GM08714 (cell line): ENCODE results near the gene DEFB125.
"Not testable (repeated sequence)": the region's sequence is repeated elsewhere in the genome, so short reads cannot be mapped to it uniquely, and the experiment has no call there.

ENCODE experiments used
- H3K4me3 ChIP-seq: fragments of 200-500 bp; sonication (Bioruptor generic); 2 replicates; pipeline ENCODE4 v1.5.1; 2014; ENCODE audit warnings: mild to moderate bottlenecking, low read length, inconsistent platforms
- ZNF274 ChIP-seq: IDR thresholded peaks from 2 replicates; pipeline ENCODE4 v1.6.1; 2012; ENCODE audit warnings: mild to moderate bottlenecking, low read depth, low read length

The DEFB125 gene

GRCh38 chr20:103456-103855, 16.0 kb downstream of the DEFB125 start:
- H3K4me3 ChIP-seq, result no peak overlapping the region
- no peak for TF ChIP-seq ZNF274

- H3K4me3 ChIP-seq, result no peak overlapping the region
- TF ChIP-seq ZNF274, result no peak
These were observed 24.9 kb downstream of the DEFB125 start for GRCh38 chr20:112396-112795.

GRCh38 chr20:117518-117917, 30.0 kb downstream of the DEFB125 start:
- H3K4me3 ChIP-seq, result no peak overlapping the region
- TF ChIP-seq ZNF274, result no peak

- H3K4me3 ChIP-seq, result not testable (repeated sequence)
These were observed 42.4 kb downstream of the DEFB125 start for GRCh38 chr20:129786-130323.

- no peak overlapping the region for H3K4me3 ChIP-seq
- TF ChIP-seq ZNF274, result no peak
These were observed 50.4 kb downstream of the DEFB125 start for GRCh38 chr20:137668-138490.

- no peak for TF ChIP-seq ZNF274
- no peak within 1 kb of the TSS for H3K4me3 ChIP-seq
These were observed 54.8 kb downstream of the DEFB125 start, which contains the start of gene DEFB126 for GRCh38 chr20:142290-142689. Gene DEFB126, plus strand, starts transcription at chr20:142590. Its CDS starts 39 bp downstream, at chr20:142629.

- TF ChIP-seq ZNF274, result no peak
- no peak overlapping the region for H3K4me3 ChIP-seq
These were observed 58.4 kb downstream of the DEFB125 start for GRCh38 chr20:145877-146276.
